Smooth muscle cell (in vitro differentiated cells): ENCODE results near the gene AUTS2. TPM values are rescaled to one million over a fixed set of nuclear protein-coding genes. Genes with fewer than 3 reads are reported as not detected.

Experiments used
- DNase-seq: peaks from one replicate; lab custom pipeline; 2025; ENCODE audit not compliant: unreplicated experiment; lab: John Stamatoyannopoulos, UW
- H2AFZ ChIP-seq: fragments of 200-600 bp; sonication (generic); 2 replicates; pipeline ENCODE4 v1.6.0; 2016; ENCODE audit warnings: antibody characterized with exemption, low read depth, mild to moderate bottlenecking
- H3F3A ChIP-seq: fragments of 200-600 bp; sonication (generic); 2 replicates; pipeline ENCODE4 v1.6.0; 2017; ENCODE audit warnings: antibody characterized with exemption, low read depth
- H3K27ac ChIP-seq: fragments of 200-600 bp; sonication (generic); 2 replicates; pipeline ENCODE4 v1.5.1; 2016; ENCODE audit warnings: low read depth, mild to moderate bottlenecking
- H3K27me3 ChIP-seq: fragments of 200-600 bp; sonication (generic); 2 replicates; pipeline ENCODE4 v1.6.1; 2016; ENCODE audit warnings: low read depth, mild to moderate bottlenecking
- H3K36me3 ChIP-seq: fragments of 200-600 bp; sonication (generic); 2 replicates; pipeline ENCODE4 v1.5.1; 2016; ENCODE audit warnings: low read depth
- H3K4me1 ChIP-seq: fragments of 200-600 bp; sonication (generic); 2 replicates; pipeline ENCODE4 v1.5.1; 2016; ENCODE audit warnings: low read depth
- H3K4me2 ChIP-seq: fragments of 200-600 bp; sonication (generic); 2 replicates; pipeline ENCODE4 v1.6.0; 2016; ENCODE audit warnings: mild to moderate bottlenecking
- H3K4me3 ChIP-seq: fragments of 200-600 bp; sonication (generic); 2 replicates; pipeline ENCODE4 v1.5.1; 2016; ENCODE audit warnings: mild to moderate bottlenecking
- H3K79me2 ChIP-seq: fragments of 200-600 bp; sonication (generic); 2 replicates; pipeline ENCODE4 v1.6.0; 2016; ENCODE audit warnings: low read depth, mild to moderate bottlenecking
- H3K9ac ChIP-seq: fragments of 200-600 bp; sonication (generic); 2 replicates; pipeline ENCODE4 v1.6.0; 2016; ENCODE audit warnings: low read depth
- H3K9me3 ChIP-seq: fragments of 200-600 bp; sonication (generic); replicated peaks from 2 replicates; pipeline ENCODE4 v1.5.1; 2016; ENCODE audit warnings: low read depth
- H4K20me1 ChIP-seq: fragments of 200-600 bp; sonication (generic); 2 replicates; pipeline ENCODE4 v1.6.0; 2016; ENCODE audit warnings: low read depth
- WGBS: methylation state at CpG from one replicate; pipeline ENCODE4 v1.1.7; 2016; ENCODE audit warnings: low lambda C conversion rate; 5-methylcytosine and 5-hydroxymethylcytosine counted together
- polyA plus RNA-seq: library from polyadenylated mRNA; unstranded; fragments of >200 nt; fragmentation: Nextera tagmentation; extraction: Ambion mirVana; gene quantifications from 2 replicates; pipeline ENCODE4 v1.2.1, GENCODE V29; 2016
- total RNA-seq: library from RNA; depleted of rRNA; stranded (reverse); fragments of >200 nt; gene quantifications from 2 replicates; pipeline ENCODE4 v1.2.3, GENCODE V29; 2014
- TF ChIP-seq, protein P1 (sequence below): fragments of 200-600 bp; sonication (generic); IDR thresholded peaks from 2 replicates; pipeline ENCODE4 v1.5.1; 2017; ENCODE audit warnings: borderline replicate concordance, mild to moderate bottlenecking, antibody characterized with exemption; ENCODE audit not compliant: insufficient read depth, poor library complexity, severe bottlenecking

Gene AUTS2
- total and polyA plus RNA-seq, 2 experiments from 2014 or later, result 6.5 to 8.6 TPM

DNA sequence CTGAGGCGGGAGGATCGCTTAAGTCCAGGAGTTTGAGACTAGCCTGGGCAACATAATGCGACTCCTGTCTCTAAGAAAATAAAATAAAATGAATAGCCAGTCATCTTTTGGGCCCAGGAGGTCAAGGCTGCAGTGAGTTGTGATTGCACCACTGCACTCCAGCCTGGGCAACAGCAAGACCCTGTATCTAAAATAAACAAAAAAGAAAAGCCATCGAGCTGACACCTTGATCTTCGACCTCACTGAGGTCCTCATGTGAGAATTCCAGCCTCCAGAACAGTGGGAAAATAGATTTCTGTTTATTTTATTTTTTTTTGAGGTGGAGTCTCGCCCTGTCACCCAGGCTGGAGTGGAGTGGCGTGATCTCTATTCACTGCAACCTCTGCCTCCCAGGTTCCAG, 1232.2 kb downstream of the AUTS2 start:
- Histone ChIP-seq H3K4me2 (no peak overlapping the region), H3F3A (no peaks in the 10 kb centered on the region), H3K36me3 (no peaks in the 10 kb centered on the region), H4K20me1 (no peaks in the 10 kb centered on the region), H3K9me3 (no peaks in the 10 kb centered on the region), H3K27ac (no peak overlapping the region), H3K27me3 (peaks cover 4% of the 10 kb centered on the region), H2AFZ (no peak overlapping the region), H3K79me2 (no peaks in the 10 kb centered on the region), H3K9ac (no peak overlapping the region), H3K4me1 (no peaks in the 10 kb centered on the region), H3K4me3 (no peak overlapping the region)
- TF ChIP-seq, protein P1, sequence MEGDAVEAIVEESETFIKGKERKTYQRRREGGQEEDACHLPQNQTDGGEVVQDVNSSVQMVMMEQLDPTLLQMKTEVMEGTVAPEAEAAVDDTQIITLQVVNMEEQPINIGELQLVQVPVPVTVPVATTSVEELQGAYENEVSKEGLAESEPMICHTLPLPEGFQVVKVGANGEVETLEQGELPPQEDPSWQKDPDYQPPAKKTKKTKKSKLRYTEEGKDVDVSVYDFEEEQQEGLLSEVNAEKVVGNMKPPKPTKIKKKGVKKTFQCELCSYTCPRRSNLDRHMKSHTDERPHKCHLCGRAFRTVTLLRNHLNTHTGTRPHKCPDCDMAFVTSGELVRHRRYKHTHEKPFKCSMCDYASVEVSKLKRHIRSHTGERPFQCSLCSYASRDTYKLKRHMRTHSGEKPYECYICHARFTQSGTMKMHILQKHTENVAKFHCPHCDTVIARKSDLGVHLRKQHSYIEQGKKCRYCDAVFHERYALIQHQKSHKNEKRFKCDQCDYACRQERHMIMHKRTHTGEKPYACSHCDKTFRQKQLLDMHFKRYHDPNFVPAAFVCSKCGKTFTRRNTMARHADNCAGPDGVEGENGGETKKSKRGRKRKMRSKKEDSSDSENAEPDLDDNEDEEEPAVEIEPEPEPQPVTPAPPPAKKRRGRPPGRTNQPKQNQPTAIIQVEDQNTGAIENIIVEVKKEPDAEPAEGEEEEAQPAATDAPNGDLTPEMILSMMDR, result no peak
- no peak for DNase-seq
- 97% methylated on average over 7 of the region's 7 CpGs for WGBS

DNA sequence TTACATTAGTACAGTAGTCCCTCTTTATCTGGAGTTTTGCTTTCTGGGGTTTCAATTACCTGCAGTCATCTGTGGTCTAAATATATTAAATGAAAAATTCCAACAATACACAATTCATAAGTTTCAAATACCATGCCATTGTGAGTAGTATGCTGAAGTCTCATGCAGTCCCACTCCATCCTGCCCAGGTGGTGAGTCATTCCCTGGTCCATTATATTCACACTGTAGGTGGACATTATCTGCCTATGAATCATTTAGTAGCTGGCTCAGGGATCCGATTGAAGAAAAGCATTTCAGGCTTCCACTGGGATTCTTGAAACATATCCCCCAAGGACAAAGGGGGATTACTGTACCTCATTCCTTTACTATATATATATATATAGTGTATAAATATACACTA, 1235.5 kb downstream of the AUTS2 start:
- H3K36me3 ChIP-seq, result no peaks in the 10 kb centered on the region
- no peak overlapping the region for H3K9ac ChIP-seq
- H3K27ac ChIP-seq, result no peak overlapping the region
- no peak for DNase-seq
- H2AFZ ChIP-seq, result no peak overlapping the region
- peaks cover 4% of the 10 kb centered on the region for H3K27me3 ChIP-seq
- TF ChIP-seq, protein P1, result no peak
- H3K4me1 ChIP-seq, result no peaks in the 10 kb centered on the region
- no peaks in the 10 kb centered on the region for H3F3A ChIP-seq
- WGBS, result 11% methylated on average over 1 of the region's 1 CpG
- no peaks in the 10 kb centered on the region for H4K20me1 ChIP-seq
- H3K4me2 ChIP-seq, result no peak overlapping the region
- no peaks in the 10 kb centered on the region for H3K9me3 ChIP-seq
- H3K79me2 ChIP-seq, result no peaks in the 10 kb centered on the region
- H3K4me3 ChIP-seq, result no peak overlapping the region

GRCh38 chr7:70834424-70834823, 1236.1 kb downstream of the AUTS2 start:
- Histone ChIP-seq H3K4me1 (no peaks in the 10 kb centered on the region), H4K20me1 (no peaks in the 10 kb centered on the region), H3K36me3 (no peaks in the 10 kb centered on the region), H3K27me3 (peaks cover 4% of the 10 kb centered on the region), H3K4me3 (no peak overlapping the region), H2AFZ (no peak overlapping the region), H3K9me3 (no peaks in the 10 kb centered on the region), H3K9ac (no peak overlapping the region), H3F3A (no peaks in the 10 kb centered on the region), H3K27ac (no peak overlapping the region), H3K4me2 (no peak overlapping the region), H3K79me2 (no peaks in the 10 kb centered on the region)
- no peak for DNase-seq
- WGBS, result 95% methylated on average over 8 of the region's 8 CpGs
- TF ChIP-seq, protein P1, result no peak

DNA sequence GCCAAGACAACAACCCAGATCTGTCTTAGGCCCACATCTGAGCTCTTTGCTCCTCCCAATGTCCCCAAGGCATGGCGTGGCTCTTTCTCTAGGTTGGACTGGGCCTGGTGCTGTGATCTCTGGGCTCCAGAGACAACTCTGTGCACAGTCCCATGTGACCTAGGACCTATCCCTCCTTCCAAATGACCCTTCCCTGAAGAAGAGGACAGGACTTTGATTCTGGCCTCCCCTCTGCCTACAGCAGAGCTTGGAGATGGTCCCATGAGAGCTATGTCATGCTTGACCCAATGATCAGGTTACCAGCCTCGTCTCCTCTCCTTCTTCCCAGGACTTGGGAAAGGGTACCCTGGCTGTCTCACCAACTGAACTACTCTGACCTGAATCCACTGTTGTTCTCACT, 1237.4 kb downstream of the AUTS2 start:
- no peaks in the 10 kb centered on the region for H3K9me3 ChIP-seq
- TF ChIP-seq, protein P1, result no peak
- no peaks in the 10 kb centered on the region for H3K36me3 ChIP-seq
- H3K4me2 ChIP-seq, result no peak overlapping the region
- DNase-seq, result no peak
- 77% methylated on average over 2 of the region's 2 CpGs for WGBS
- H3K4me1 ChIP-seq, result no peaks in the 10 kb centered on the region
- no peaks in the 10 kb centered on the region for H3K79me2 ChIP-seq
- H3K4me3 ChIP-seq, result no peak overlapping the region
- H3K9ac ChIP-seq, result no peak overlapping the region
- no peak overlapping the region for H3K27ac ChIP-seq
- H2AFZ ChIP-seq, result no peak overlapping the region
- H3K27me3 ChIP-seq, result peaks cover 4% of the 10 kb centered on the region
- H4K20me1 ChIP-seq, result no peaks in the 10 kb centered on the region
- H3F3A ChIP-seq, result no peaks in the 10 kb centered on the region
